Vagina (tissue), 2 donors: Measurements from ENCODE around the gene DCC. TPM values are rescaled to one million over a fixed set of nuclear protein-coding genes. Genes with fewer than 3 reads are reported as not detected.
A peak's percentile ranks its signal among the peaks of the same experiment; 100 is the strongest.

ENCODE experiments used
- DNase-seq, 2 donors: peaks; one replicate each; pipeline ENCODE4 v3.0.0-alpha.2; 2017; ENCODE audit errors: extremely low spot score in 2 of 2
- H3K27ac ChIP-seq: fragments of 200-600 bp; sonication (generic); one replicate; pipeline ENCODE4 v1.5.1; 2019
- H3K27me3 ChIP-seq: fragments of 200-600 bp; sonication (generic); one replicate; pipeline ENCODE4 v1.5.1; 2019
- H3K36me3 ChIP-seq, 2 donors: fragments of 200-600 bp; sonication (generic); one replicate each; pipeline ENCODE4 v1.5.1; 2017 to 2019
- H3K4me1 ChIP-seq: fragments of 200-600 bp; sonication (generic); one replicate; pipeline ENCODE4 v1.5.1; 2019
- H3K4me3 ChIP-seq, 2 donors: fragments of 200-600 bp; sonication (generic); 1 replicate in 1 of 2; 2 replicates in 1 of 2; pipeline ENCODE4 v1.5.1; 2016 to 2019
- H3K9me3 ChIP-seq: fragments of 200-600 bp; sonication (generic); one replicate; pipeline ENCODE4 v1.5.1; 2019
- POLR2A ChIP-seq, 2 donors: fragments of 450-650 bp; IDR thresholded peaks; one replicate each; pipeline ENCODE4 v1.6.1; 2017; ENCODE audit warnings: antibody characterized with exemption in 2 of 2, mild to moderate bottlenecking in 2 of 2, moderate library complexity in 2 of 2
- POLR2AphosphoS5 ChIP-seq, 2 donors: sonication (generic); formaldehyde crosslinking; IDR thresholded peaks; one replicate each; pipeline ENCODE4 v1.9.0; 2017; ENCODE audit warnings: antibody characterized with exemption in 2 of 2, mild to moderate bottlenecking in 2 of 2, low read depth in 1 of 2; ENCODE audit not compliant: insufficient read depth in 1 of 2
- intact Hi-C: fragments of 100-400 bp; cut with DNase I; formaldehyde crosslinking; loops from one replicate; pipeline ENCODE4 v1.15.1; 2023
- microRNA-seq: library from miRNA; unstranded; fragments of <30 nt; microRNA quantifications from one replicate; pipeline ENCODE4, GENCODE V29; 2017; ENCODE audit warnings: borderline number of aligned reads, borderline replicate concordance
- small RNA-seq: library from RNA; depleted of rRNA; stranded (forward); fragments of <200 nt; gene quantifications from one replicate; pipeline ENCODE3, GENCODE V24; 2016
- total RNA-seq: library from RNA; depleted of rRNA; stranded (reverse); fragments of >200 nt; gene quantifications from one replicate; pipeline ENCODE4 v1.2.3, GENCODE V29; 2016
- TF ChIP-seq, protein P1 (sequence below), 3 experiments: fragments of 450-650 bp in 2 of 3; fragments of 200-600 bp in 1 of 3; sonication (generic) in 1 of 3; IDR thresholded peaks; one replicate each; pipeline ENCODE4 v1.5.1; 2017 to 2019; ENCODE audit warnings: antibody characterized with exemption in 3 of 3, mild to moderate bottlenecking in 2 of 3, moderate library complexity in 2 of 3

Gene DCC
- total RNA-seq, 1 donor from 2014 or later, result not detected

DNA sequence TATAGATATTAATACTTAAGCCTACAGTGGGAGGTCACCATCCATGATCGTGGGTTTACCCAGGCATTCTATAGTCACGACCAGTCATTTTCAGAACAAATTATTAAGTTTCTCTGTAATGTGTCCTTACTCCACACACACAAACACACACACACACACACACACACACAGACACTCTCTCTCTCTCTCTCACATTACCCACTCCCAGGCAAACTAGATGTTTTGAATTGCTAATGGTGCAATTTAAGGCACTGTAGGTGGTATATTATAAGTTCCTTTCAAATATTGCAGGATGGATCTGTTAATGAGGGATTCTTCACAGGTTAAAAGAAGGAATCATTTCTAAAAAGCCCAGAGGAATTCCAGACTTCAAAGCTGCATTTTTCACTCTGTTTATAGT is 1226.6 kb downstream of the DCC start:
- Histone ChIP-seq H3K27ac (no peak overlapping the region), H3K36me3 (no peaks in the 10 kb centered on the region), H3K9me3 (no peaks in the 10 kb centered on the region), H3K4me1 (no peaks in the 10 kb centered on the region), H3K4me3 (no peak overlapping the region), H3K27me3 (no peaks in the 10 kb centered on the region)
- no peak for TF ChIP-seq POLR2A (IDR thresholded peaks at IDR 0.05)
- no peak for TF ChIP-seq POLR2AphosphoS5 (IDR thresholded peaks at IDR 0.05; ENCODE audit: insufficient read depth in 1 of 2, low read depth in 1 of 2)
- TF ChIP-seq, protein P1, sequence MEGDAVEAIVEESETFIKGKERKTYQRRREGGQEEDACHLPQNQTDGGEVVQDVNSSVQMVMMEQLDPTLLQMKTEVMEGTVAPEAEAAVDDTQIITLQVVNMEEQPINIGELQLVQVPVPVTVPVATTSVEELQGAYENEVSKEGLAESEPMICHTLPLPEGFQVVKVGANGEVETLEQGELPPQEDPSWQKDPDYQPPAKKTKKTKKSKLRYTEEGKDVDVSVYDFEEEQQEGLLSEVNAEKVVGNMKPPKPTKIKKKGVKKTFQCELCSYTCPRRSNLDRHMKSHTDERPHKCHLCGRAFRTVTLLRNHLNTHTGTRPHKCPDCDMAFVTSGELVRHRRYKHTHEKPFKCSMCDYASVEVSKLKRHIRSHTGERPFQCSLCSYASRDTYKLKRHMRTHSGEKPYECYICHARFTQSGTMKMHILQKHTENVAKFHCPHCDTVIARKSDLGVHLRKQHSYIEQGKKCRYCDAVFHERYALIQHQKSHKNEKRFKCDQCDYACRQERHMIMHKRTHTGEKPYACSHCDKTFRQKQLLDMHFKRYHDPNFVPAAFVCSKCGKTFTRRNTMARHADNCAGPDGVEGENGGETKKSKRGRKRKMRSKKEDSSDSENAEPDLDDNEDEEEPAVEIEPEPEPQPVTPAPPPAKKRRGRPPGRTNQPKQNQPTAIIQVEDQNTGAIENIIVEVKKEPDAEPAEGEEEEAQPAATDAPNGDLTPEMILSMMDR (IDR thresholded peaks at IDR 0.05), result no peak
- intact Hi-C loops, result no loop called here
- no peak for DNase-seq

DNA sequence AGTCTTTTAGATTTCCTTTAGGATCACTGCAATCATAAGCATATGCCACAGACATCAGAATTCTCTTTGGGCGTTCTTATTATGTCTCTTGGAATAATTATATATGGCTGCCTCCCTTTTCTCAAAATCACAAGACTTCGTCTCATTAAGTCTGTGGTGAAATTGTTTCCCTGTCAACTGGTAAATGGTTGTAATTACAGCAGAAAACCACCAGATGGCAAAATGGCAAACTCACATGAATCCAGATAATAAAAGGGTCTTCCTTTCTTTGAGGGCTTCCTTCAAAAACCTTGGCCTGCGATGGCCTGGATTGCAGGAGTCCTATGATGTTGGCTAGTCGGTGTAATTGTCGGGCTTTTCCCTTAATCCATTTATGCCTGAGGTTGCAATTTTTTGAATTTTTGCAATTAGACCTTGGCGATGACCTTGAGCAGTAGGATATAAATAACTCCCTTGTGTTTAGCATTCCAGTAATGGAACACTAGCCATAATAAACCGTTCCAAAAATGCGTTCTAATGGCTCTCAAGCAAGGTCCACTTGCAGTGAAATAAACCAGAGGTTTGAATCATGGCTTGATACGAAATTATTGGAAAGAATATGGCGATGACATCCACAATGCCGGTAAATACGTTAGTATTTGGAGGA is 1228.1 kb downstream of the DCC start:
- H3K9me3 ChIP-seq, result no peaks in the 10 kb centered on the region
- TF ChIP-seq POLR2A (IDR thresholded peaks at IDR 0.05), result no peak
- TF ChIP-seq POLR2AphosphoS5 (IDR thresholded peaks at IDR 0.05; ENCODE audit: insufficient read depth in 1 of 2, low read depth in 1 of 2), result no peak
- TF ChIP-seq, protein P1 (IDR thresholded peaks at IDR 0.05), result peak in 2 of 3 experiments; percentile 16 to 25
- no peaks in the 10 kb centered on the region for H3K4me1 ChIP-seq
- intact Hi-C loops, result no loop called here
- H3K27ac ChIP-seq, result no peak overlapping the region
- no peak for DNase-seq
- no peaks in the 10 kb centered on the region for H3K27me3 ChIP-seq
- no peak overlapping the region for H3K4me3 ChIP-seq
- H3K36me3 ChIP-seq, result no peaks in the 10 kb centered on the region

Small RNA genes lying within 50 kb of the gene (microRNA-seq; reads per million reads assigned to microRNA genes)
- gene MIR4528, result not detected

Small RNA genes lying within 50 kb of the gene (small RNA-seq; reads per million reads assigned to genes)
- gene AC011155.1 (not detected), gene MIR4528 (not detected)
